Measurements from ENCODE around the gene IGF1R. TPM values are rescaled to one million over a fixed set of nuclear protein-coding genes. Genes with fewer than 3 reads are reported as not detected.
A peak's percentile ranks its signal among the peaks of the same experiment; 100 is the strongest.
"Not testable (repeated sequence)": the region's sequence is repeated elsewhere in the genome, so short reads cannot be mapped to it uniquely, and the experiment has no call there.

Gene IGF1R
- total RNA-seq, 4 donors from 2014 or later = 31.6 to 87.8 (median 60.0) TPM

GRCh38 chr15:98998279-98998678 lies 349.9 kb downstream of the IGF1R start:
- 82% methylated on average over 3 of the region's 3 CpGs; no CpG with 5 or more reads in 1 of the 2 donors for WGBS, 2 donors (ENCODE audit: low coverage in 1 of 2)
- Histone ChIP-seq H3K36me3 (no peaks in the 10 kb centered on the region), H3K4me1 (no peaks in the 10 kb centered on the region), H3K9me3 (peaks cover 0 to 6% (median 0%) of the 10 kb centered on the region in 3 donors), H3K27ac (no peak overlapping the region), H3K27me3 (no peaks in the 10 kb centered on the region), H3K4me3 (no peak overlapping the region)
- no peak for ATAC-seq
- TF ChIP-seq CTCF (IDR thresholded peaks at IDR 0.05) = no peak
- TF ChIP-seq POLR2AphosphoS5 (IDR thresholded peaks at IDR 0.05) = no peak
- no peak for TF ChIP-seq EP300 (IDR thresholded peaks at IDR 0.05)
- TF ChIP-seq POLR2A (IDR thresholded peaks at IDR 0.05) = no peak

DNA sequence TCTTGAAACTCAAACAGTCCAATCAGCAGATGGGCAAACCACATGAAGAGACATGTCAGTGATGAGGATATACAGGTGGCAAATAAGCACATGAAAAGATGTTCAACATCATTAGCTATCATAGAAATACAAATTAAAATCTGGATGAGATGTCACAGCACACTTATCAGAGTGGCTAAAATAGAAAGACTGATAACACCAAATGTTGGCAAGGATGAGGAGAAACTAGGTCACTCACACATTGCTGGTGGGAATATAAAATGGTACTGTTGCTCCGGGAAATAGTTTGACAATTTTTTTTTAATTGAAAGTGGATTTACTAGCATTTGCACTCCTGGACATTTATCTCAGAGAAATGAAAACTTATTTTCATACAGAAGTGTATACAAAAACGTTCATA lies 350.9 kb downstream of the IGF1R start:
- no peak overlapping the region for H3K27ac ChIP-seq
- H3K4me3 ChIP-seq = no peak overlapping the region
- no peaks in the 10 kb centered on the region for H3K36me3 ChIP-seq
- H3K9me3 ChIP-seq = peaks cover 0 to 6% (median 0%) of the 10 kb centered on the region in 3 donors
- no peaks in the 10 kb centered on the region for H3K27me3 ChIP-seq
- ATAC-seq = no peak
- H3K4me1 ChIP-seq = no peaks in the 10 kb centered on the region
- TF ChIP-seq EP300 (IDR thresholded peaks at IDR 0.05) (no peak), POLR2AphosphoS5 (IDR thresholded peaks at IDR 0.05) (no peak), CTCF (IDR thresholded peaks at IDR 0.05) (no peak), POLR2A (IDR thresholded peaks at IDR 0.05) (no peak)
- 83 to 89% methylated on average over 1 to 2 of the region's 2 CpGs for WGBS, 2 donors (ENCODE audit: low coverage in 1 of 2)

DNA sequence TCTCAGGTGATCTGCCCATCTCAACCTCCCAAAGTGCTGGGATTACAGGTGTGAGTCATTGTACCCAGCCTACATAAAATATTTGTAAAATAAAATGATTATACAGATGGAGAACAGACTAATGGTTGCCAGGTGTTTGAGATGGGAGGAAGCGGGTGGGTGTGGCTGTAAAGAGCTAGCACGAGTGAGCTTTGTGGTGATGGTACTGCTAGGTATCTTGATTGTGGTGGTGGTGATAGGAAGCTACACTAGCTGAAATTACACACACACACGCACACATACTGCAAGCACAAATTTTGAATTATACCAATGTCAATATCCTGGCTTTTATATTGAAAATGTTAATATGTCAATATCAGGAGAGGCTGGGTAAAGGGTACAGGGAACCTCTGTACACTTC lies 353.9 kb downstream of the IGF1R start:
- whole genome bisulfite sequencing, 2 donors (ENCODE audit: low coverage in 1 of 2) = 78 to 83% methylated on average over 3 of the region's 3 CpGs

DNA sequence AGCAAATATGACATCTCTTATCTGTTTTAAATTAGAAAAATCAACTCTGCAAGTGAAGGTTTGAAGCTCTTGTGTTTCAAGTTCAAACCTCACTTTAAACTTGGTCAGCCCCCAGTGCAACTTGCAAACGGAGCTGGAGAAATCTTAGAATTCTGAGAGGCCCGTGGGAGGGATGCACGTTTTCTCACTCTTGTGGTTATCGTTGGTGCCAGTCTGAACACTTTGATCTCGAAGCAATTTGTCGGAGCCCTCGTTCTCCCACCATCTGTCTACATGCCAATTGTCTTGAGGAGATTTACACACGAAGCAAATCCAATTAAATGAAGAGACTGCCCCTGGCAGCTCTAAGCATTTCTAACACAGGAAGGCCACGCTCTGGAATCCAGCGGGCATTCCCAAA lies 355.0 kb downstream of the IGF1R start:
- not testable (repeated sequence) for ATAC-seq, H3K27me3 ChIP-seq, H3K36me3 ChIP-seq, H3K4me1 ChIP-seq, H3K27ac ChIP-seq, H3K9me3 ChIP-seq, H3K4me3 ChIP-seq
- 81% methylated on average over 4 of the region's 10 CpGs; no CpG with 5 or more reads in 1 of the 2 donors for WGBS, 2 donors (ENCODE audit: low coverage in 1 of 2)

More for the DNA sequence above, 353.9 kb downstream of the IGF1R start:
- Histone ChIP-seq H3K36me3 (no peaks in the 10 kb centered on the region), H3K4me1 (no peaks in the 10 kb centered on the region), H3K4me3 (no peak overlapping the region), H3K27me3 (no peaks in the 10 kb centered on the region), H3K27ac (no peak overlapping the region), H3K9me3 (no peaks in the 10 kb centered on the region)
- no peak for TF ChIP-seq EP300 (IDR thresholded peaks at IDR 0.05)
- no peak for TF ChIP-seq POLR2A (IDR thresholded peaks at IDR 0.05)
- no peak for TF ChIP-seq CTCF (IDR thresholded peaks at IDR 0.05)
- TF ChIP-seq POLR2AphosphoS5 (IDR thresholded peaks at IDR 0.05) = no peak
- ATAC-seq = no peak

- H3K4me1 ChIP-seq = not testable (repeated sequence)
- WGBS, 2 donors (ENCODE audit: low coverage in 1 of 2) = 62 to 65% methylated on average over 4 to 6 of the region's 38 CpGs
These were observed 356.9 kb downstream of the IGF1R start for GRCh38 chr15:99004998-99005974.

DNA sequence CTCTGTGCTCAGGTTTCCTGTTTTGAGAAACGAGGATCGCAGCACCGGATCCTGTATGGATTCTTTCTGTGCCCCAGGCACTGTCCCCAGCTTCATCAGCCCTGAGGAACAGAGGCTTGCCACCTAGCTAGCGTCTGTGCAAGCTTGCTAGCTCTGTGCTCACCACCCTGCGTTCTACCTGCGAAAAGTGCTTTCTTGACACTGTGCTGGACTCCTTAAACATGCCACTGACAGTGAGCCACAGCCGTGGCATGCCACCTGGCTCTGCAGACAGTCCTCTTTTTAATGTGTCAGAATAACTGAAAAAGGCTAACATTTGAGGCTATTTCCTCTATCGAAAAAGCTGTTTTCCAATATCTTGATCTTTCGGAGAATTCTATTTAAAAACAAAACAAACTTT lies 357.8 kb downstream of the IGF1R start:
- Histone ChIP-seq H3K9me3 (no peaks in the 10 kb centered on the region), H3K4me3 (no peak overlapping the region), H3K36me3 (no peaks in the 10 kb centered on the region), H3K27ac (no peak overlapping the region), H3K4me1 (no peaks in the 10 kb centered on the region), H3K27me3 (no peaks in the 10 kb centered on the region)
- 70 to 75% methylated on average over 6 to 9 of the region's 9 CpGs for WGBS, 2 donors (ENCODE audit: low coverage in 1 of 2)
- TF ChIP-seq CTCF (IDR thresholded peaks at IDR 0.05) (no peak), POLR2AphosphoS5 (IDR thresholded peaks at IDR 0.05) (no peak), EP300 (IDR thresholded peaks at IDR 0.05) (no peak), POLR2A (IDR thresholded peaks at IDR 0.05) (no peak)
- ATAC-seq = no peak

More at GRCh38 chr15:99004998-99005974, 356.9 kb downstream of the IGF1R start:
- ATAC-seq = peak; percentile 28
- H3K27me3 ChIP-seq, H3K9me3 ChIP-seq, H3K36me3 ChIP-seq, H3K4me3 ChIP-seq: not testable (repeated sequence)
- H3K27ac ChIP-seq = peak overlapping the region in 1 of 4 donors; percentile 27
